Body of pancreas (tissue), 4 donors: Measurements from ENCODE around the gene RGS6.

Source experiments
- CTCF ChIP-seq, 7 experiments: fragments of 450-650 bp in 4 of 7; fragments of 200-600 bp in 3 of 7; sonication (generic) in 3 of 7; IDR thresholded peaks; one replicate each; pipeline ENCODE4 v1.5.1; 2016 to 2019; ENCODE audit warnings: antibody characterized with exemption in 7 of 7
- POLR2A ChIP-seq, 3 donors: fragments of 450-650 bp; IDR thresholded peaks; one replicate each; pipeline ENCODE4 v1.6.1; 2016; ENCODE audit warnings: antibody characterized with exemption in 3 of 3, mild to moderate bottlenecking in 2 of 3

DNA sequence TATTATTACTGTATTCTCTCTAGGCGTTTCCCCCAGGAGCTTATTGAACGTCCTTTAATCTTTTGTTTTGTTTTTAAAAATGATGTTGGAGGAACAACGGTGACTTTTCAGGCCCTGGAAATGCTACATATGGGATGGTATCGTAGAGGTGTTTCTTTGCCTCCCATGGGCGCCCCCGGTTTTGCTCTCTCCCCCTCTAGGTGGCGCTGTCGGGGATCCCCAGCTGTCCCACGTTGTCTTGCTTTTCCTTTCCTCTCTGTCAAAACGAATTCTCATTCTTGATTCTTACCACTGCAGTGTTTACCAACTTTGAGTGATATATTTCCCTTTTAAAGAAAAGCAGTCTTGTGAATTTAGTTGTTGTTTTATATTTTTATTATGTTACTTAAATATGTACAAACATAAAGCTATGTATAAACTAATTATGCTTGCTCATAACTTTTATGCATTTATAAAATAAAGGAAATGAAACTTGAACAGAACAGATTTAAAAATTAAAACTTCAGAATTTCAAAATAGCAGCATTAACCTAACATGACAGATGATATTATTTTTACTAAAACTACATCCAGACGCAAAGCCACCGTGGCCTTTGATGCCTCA is 171.9 kb downstream of the RGS6 start:
- no peak for TF ChIP-seq POLR2A (IDR thresholded peaks at IDR 0.05)
- TF ChIP-seq CTCF (IDR thresholded peaks at IDR 0.05), result peak; percentile 34 to 79 (median 52)
